Tibial nerve (tissue), 4 donors: Measurements from ENCODE around the gene GPR89A.

Experiments
- EP300 ChIP-seq, 2 donors: sonication (generic); formaldehyde crosslinking; IDR thresholded peaks; one replicate each; pipeline ENCODE4 v1.6.1; 2017; ENCODE audit warnings: antibody characterized with exemption in 2 of 2, mild to moderate bottlenecking in 1 of 2
- TF ChIP-seq, protein P1 (sequence below), 5 experiments: fragments of 200-600 bp in 3 of 5; fragments of 450-650 bp in 2 of 5; sonication (generic) in 3 of 5; IDR thresholded peaks; one replicate each; pipeline ENCODE4 v1.5.1; 2016 to 2019; ENCODE audit warnings: antibody characterized with exemption in 5 of 5, mild to moderate bottlenecking in 3 of 5, moderate library complexity in 2 of 5

DNA sequence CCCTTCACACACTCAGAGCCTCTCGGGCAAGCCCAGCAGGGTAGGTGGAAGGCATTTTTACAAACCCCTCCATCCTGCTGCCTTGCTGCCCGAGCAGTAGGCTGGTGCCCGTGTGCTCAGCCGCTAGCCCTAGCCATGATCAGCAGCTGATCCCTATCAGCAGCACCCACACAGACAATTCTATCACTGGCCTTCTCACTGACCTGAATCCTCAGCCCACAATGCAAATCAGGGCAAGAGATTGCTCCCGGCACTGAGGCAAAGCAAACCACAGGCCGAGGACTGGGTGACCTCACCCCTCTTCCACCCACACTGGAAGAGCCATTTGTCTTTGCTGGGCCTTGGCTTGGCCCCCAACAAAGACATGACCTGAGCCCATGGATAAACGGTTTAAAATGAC lies 100.3 kb downstream of the GPR89A start:
- TF ChIP-seq, protein P1, sequence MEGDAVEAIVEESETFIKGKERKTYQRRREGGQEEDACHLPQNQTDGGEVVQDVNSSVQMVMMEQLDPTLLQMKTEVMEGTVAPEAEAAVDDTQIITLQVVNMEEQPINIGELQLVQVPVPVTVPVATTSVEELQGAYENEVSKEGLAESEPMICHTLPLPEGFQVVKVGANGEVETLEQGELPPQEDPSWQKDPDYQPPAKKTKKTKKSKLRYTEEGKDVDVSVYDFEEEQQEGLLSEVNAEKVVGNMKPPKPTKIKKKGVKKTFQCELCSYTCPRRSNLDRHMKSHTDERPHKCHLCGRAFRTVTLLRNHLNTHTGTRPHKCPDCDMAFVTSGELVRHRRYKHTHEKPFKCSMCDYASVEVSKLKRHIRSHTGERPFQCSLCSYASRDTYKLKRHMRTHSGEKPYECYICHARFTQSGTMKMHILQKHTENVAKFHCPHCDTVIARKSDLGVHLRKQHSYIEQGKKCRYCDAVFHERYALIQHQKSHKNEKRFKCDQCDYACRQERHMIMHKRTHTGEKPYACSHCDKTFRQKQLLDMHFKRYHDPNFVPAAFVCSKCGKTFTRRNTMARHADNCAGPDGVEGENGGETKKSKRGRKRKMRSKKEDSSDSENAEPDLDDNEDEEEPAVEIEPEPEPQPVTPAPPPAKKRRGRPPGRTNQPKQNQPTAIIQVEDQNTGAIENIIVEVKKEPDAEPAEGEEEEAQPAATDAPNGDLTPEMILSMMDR (IDR thresholded peaks at IDR 0.05) = no peak
- no peak for TF ChIP-seq EP300 (IDR thresholded peaks at IDR 0.05)
